Measurements from ENCODE around the gene LRRN4CL.

The LRRN4CL gene

DNA sequence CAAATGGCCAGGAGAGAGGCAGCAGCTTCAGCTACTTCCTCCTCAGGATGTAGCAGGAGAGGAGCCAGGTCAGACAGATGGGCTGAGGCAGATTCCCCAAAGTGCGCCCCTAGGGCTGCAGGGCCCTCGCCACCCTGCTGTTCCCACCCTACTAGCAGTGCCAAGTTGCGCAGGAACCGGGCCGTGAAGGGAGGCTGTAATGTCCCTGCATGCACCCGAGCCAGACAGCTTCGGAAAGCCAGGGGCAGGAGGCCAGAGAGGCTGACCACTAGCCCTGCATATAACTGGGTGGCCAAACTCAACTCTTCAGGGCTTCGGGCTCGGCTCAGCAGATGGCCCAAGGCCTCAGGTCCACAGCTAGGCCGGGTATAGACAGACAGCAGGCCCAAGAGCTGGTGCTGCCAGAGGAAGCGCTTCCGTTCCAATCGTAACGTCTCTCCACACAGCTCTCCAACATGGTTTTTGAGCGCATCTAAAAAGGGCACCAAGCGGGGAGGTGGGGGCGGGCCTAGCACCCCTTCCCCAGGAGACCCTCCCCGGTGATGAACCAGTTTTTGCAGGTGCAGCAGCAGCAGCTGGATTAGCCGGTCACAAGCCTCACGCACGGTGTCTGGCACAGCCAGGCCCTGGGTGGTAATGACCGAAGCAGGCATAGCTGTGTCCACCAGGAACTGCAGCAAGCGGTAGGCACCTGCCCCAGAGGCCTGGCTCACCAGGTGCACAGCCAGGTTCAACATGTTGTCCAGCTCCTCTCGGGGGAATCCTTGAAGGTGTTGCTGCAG, 41.0 kb downstream of the LRRN4CL start:
- in situ Hi-C loops (cut with MboI; ENCODE audit: low sequenced_read_pairs): no loop called here

DNA sequence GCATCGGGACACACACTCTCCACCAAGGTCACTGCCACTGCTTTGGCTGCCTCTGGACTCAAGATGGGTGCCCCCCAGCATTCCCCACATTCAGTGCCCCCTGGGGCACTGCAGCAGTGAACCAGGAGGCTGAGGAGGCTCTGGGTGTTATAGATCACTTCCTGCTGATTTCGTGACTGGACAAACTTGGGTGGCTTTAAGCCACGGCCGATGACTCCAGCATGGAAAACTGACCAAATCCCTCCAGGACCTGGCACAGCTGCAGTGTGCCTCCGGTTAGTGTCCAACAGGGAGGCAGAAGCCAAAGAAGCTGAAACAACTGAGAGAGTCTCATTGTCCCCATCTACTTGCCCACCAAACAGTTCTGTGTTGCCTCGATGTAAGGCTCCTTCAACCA, 41.7 kb downstream of the LRRN4CL start:
- in situ Hi-C loops (cut with MboI; ENCODE audit: low sequenced_read_pairs): no loop called here

GRCh38 chr11:62646825-62647608, 42.3 kb downstream of the LRRN4CL start:
- in situ Hi-C loops (cut with MboI; ENCODE audit: low sequenced_read_pairs): no loop called here

- in situ Hi-C loops (cut with MboI; ENCODE audit: low sequenced_read_pairs): no loop called here
These were observed 43.1 kb downstream of the LRRN4CL start, which contains the start of gene GANAB for GRCh38 chr11:62645946-62646824. Gene GANAB, minus strand, starts transcription at chr11:62646613. Its CDS starts 14 bp downstream, at chr11:62646599.

GRCh38 chr11:62645671-62645945, 43.7 kb downstream of the LRRN4CL start:
- in situ Hi-C loops (cut with MboI; ENCODE audit: low sequenced_read_pairs): no loop called here

DNA sequence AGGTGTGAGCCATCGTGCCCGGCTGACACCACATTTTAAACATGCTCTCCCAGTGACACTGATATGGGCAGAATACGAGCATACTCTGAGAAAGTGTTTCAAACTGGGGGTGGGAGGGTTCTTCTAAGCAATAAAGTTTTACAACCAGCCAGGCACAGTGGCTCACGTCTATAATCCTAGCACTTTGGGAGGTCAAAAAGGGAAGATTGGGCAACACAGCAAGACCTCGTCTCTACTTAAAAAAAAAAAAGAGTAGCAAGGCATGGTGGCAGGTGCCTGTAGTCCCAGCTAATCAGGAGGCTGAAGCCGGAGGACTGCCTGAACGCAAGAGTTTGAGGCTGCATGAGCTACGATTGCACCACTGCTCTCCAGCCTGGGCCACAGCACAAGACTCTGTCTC, 45.1 kb downstream of the LRRN4CL start:
- in situ Hi-C loops (cut with MboI; ENCODE audit: low sequenced_read_pairs): no loop called here

Data from HL-60/S4 (cell line).